Measurements from ENCODE around the gene SH3TC1. TPM values are rescaled to one million over a fixed set of nuclear protein-coding genes. Genes with fewer than 3 reads are reported as not detected.

SH3TC1 gene
- polyA plus RNA-seq, 3 donors: 36.9 to 85.7 (median 41.9) TPM

GRCh38 chr4:8150152-8151090, 48.7 kb upstream of the SH3TC1 start:
- no peak overlapping the region for H3K9ac ChIP-seq (ENCODE audit: insufficient read depth, low read length, poor library complexity, severe bottlenecking)
- no peaks in the 10 kb centered on the region for H3K36me3 ChIP-seq (replicated peaks in 1 of 2; ENCODE audit: control insufficient read depth in 1 of 2, insufficient read depth in 2 of 2, low read length in 2 of 2)
- H3K9me3 Mint-ChIP-seq: peaks cover 0 to 3% (median 0%) of the 10 kb centered on the region in 7 donors
- no peak overlapping the region for H3K4me2 ChIP-seq (replicated peaks; ENCODE audit: extremely low read depth, low read length, poor library complexity, severe bottlenecking)
- H3K4me3 Mint-ChIP-seq: no peak overlapping the region
- no peaks in the 10 kb centered on the region for H4K20me1 ChIP-seq (ENCODE audit: insufficient read depth, low read length)
- H2AFZ ChIP-seq (ENCODE audit: insufficient read depth, low read depth, low read length, poor library complexity, severe bottlenecking): no peak overlapping the region
- H3K4me3 ChIP-seq (replicated peaks in 1 of 3; ENCODE audit: low read depth in 2 of 3, low read length in 3 of 3): no peak overlapping the region
- WGBS (ENCODE audit: insufficient coverage): 85% methylated on average over 23 of the region's 29 CpGs
- H3K79me2 ChIP-seq (ENCODE audit: insufficient read depth, low read length): no peaks in the 10 kb centered on the region
- peaks cover 20 to 42% (median 26%) of the 10 kb centered on the region in 3 donors for H3K27me3 Mint-ChIP-seq (ENCODE audit: low read depth in 3 of 3)
- peaks cover 0 to 9% of the 10 kb centered on the region in 2 donors for H3K27me3 ChIP-seq (ENCODE audit: control insufficient read depth in 2 of 2, insufficient read depth in 2 of 2, low read length in 2 of 2)
- no peaks in the 10 kb centered on the region for H3K36me3 Mint-ChIP-seq
- no peak overlapping the region for H3K27ac ChIP-seq (ENCODE audit: low read depth in 1 of 2, low read length in 2 of 2)
- no peaks in the 10 kb centered on the region for H3K9me3 ChIP-seq (replicated peaks in 1 of 2; ENCODE audit: control insufficient read depth in 1 of 2, insufficient read depth in 1 of 2, low read length in 2 of 2)
- intact Hi-C loops (cut with micrococcal nuclease): loop anchor here in 1 of 2 donors (10.0 kb wide), 1 partner anchor 274 kb away; no protein-coding TSS in a partner anchor
- H3K4me1 Mint-ChIP-seq: no peaks in the 10 kb centered on the region
- H3K4me1 ChIP-seq (ENCODE audit: control insufficient read depth in 1 of 2, insufficient read depth in 2 of 2, low read length in 2 of 2): no peaks in the 10 kb centered on the region
- H3K27ac Mint-ChIP-seq: no peak overlapping the region
- TF ChIP-seq CTCF (IDR thresholded peaks at IDR 0.05): no peak
- DNase-seq: no peak

- DNase-seq: no peak
- Histone ChIP-seq H3K9me3 (replicated peaks in 1 of 2; ENCODE audit: control insufficient read depth in 1 of 2, insufficient read depth in 1 of 2, low read length in 2 of 2) (no peaks in the 10 kb centered on the region), H3K4me2 (replicated peaks; ENCODE audit: extremely low read depth, low read length, poor library complexity, severe bottlenecking) (no peak overlapping the region), H3K4me1 (ENCODE audit: control insufficient read depth in 1 of 2, insufficient read depth in 2 of 2, low read length in 2 of 2) (no peaks in the 10 kb centered on the region), H2AFZ (ENCODE audit: insufficient read depth, low read depth, low read length, poor library complexity, severe bottlenecking) (no peak overlapping the region), H3K79me2 (ENCODE audit: insufficient read depth, low read length) (no peaks in the 10 kb centered on the region), H3K4me3 (replicated peaks in 1 of 3; ENCODE audit: low read depth in 2 of 3, low read length in 3 of 3) (no peak overlapping the region), H3K27me3 (ENCODE audit: control insufficient read depth in 2 of 2, insufficient read depth in 2 of 2, low read length in 2 of 2) (peaks cover 0 to 10% of the 10 kb centered on the region in 2 donors), H3K9ac (ENCODE audit: insufficient read depth, low read length, poor library complexity, severe bottlenecking) (no peak overlapping the region), H4K20me1 (ENCODE audit: insufficient read depth, low read length) (no peaks in the 10 kb centered on the region), H3K36me3 (replicated peaks in 1 of 2; ENCODE audit: control insufficient read depth in 1 of 2, insufficient read depth in 2 of 2, low read length in 2 of 2) (no peaks in the 10 kb centered on the region), H3K27ac (ENCODE audit: low read depth in 1 of 2, low read length in 2 of 2) (no peak overlapping the region)
- Mint-ChIP-seq H3K9me3 (peaks cover 0 to 1% (median 0%) of the 10 kb centered on the region in 7 donors), H3K27me3 (ENCODE audit: low read depth in 3 of 3) (peaks cover 22 to 42% (median 23%) of the 10 kb centered on the region in 3 donors), H3K4me3 (no peak overlapping the region), H3K36me3 (no peaks in the 10 kb centered on the region), H3K27ac (no peak overlapping the region), H3K4me1 (no peaks in the 10 kb centered on the region)
- 87% methylated on average over 14 of the region's 15 CpGs for WGBS (ENCODE audit: insufficient coverage)
- intact Hi-C loops (cut with micrococcal nuclease): loop anchor here in 1 of 2 donors (10.0 kb wide), 1 partner anchor 274 kb away; no protein-coding TSS in a partner anchor
- no peak for TF ChIP-seq CTCF (IDR thresholded peaks at IDR 0.05)
Measured at GRCh38 chr4:8151165-8151650, 47.9 kb upstream of the SH3TC1 start.

Data from CD14-positive monocyte (primary cell).